ENCODE measurements around the gene TBCD.
"Not testable (repeated sequence)": the region's sequence is repeated elsewhere in the genome, so short reads cannot be mapped to it uniquely, and the experiment has no call there.

Gene TBCD

DNA sequence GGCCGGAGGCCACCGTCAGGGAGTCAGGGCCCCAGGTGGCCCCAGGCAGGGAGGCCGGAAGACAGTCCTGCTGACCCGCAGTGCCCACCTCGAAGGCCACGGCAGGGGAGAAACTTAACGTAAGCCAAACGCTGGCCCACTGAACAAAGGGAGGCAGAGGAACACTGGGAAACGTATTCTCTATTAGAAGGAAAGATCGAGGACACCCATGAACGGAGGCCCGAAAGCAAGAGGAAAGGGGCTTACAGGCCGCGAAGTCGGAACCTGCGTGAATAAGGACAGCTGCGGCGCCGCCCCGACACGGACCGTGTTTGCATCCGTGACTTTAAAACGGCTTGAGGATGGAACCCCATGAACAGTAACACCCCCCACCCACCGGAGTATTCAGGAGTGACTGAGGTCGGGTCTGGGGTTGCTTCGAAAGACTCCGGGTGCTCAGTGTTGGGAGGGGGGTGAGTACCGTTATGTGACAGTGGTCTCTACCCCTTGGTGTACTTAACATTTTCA, 225.2 kb downstream of the TBCD start:
- Histone ChIP-seq H3K9me3 (ENCODE audit: low read depth, low read length) (no peaks in the 10 kb centered on the region), H3K36me3 (ENCODE audit: insufficient read depth, low read length) (no peaks in the 10 kb centered on the region), H3K4me3 (no peak overlapping the region), H3K9ac (ENCODE audit: insufficient read length) (no peak overlapping the region), H3K27ac (no peak overlapping the region)
- no peak for DNase-seq (ENCODE audit: low read depth, low spot score)
- TF ChIP-seq POLR2AphosphoS5 (IDR thresholded peaks at IDR 0.05; ENCODE audit: borderline replicate concordance, low read depth, low read length) (no peak), EZH2 (IDR thresholded peaks at IDR 0.05) (no peak), FOXP2 (optimal IDR thresholded peaks at IDR 0.05; ENCODE audit: control extremely low read depth, extremely low read length, insufficient read depth) (no peak)

DNA sequence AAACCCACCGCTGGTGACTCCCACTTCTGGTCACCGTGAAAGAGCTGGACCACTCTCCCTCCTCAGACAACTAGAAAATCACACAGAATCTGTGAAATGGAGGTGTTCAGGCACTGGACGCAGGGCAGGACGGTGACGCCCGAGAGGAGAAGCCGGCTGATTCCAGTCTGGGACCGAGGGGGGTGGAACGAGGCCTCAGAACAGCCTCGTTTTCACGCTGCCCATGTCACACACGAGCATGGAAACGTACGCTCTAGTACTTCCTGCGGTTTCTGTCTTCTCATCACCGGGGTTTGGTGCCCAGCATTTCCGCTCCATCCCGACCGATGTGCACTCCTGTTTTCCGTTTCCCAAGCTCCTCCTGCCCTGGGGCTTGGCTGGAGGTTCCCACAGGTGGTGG, 225.7 kb downstream of the TBCD start:
- Histone ChIP-seq H3K9me3 (ENCODE audit: low read depth, low read length) (no peaks in the 10 kb centered on the region), H3K9ac (ENCODE audit: insufficient read length) (no peak overlapping the region), H3K36me3 (ENCODE audit: insufficient read depth, low read length) (no peaks in the 10 kb centered on the region), H3K4me3 (no peak overlapping the region), H3K27ac (no peak overlapping the region)
- no peak for DNase-seq (ENCODE audit: low read depth, low spot score)
- TF ChIP-seq EZH2 (IDR thresholded peaks at IDR 0.05) (no peak), FOXP2 (optimal IDR thresholded peaks at IDR 0.05; ENCODE audit: control extremely low read depth, extremely low read length, insufficient read depth) (no peak), POLR2AphosphoS5 (IDR thresholded peaks at IDR 0.05; ENCODE audit: borderline replicate concordance, low read depth, low read length) (no peak)

DNA sequence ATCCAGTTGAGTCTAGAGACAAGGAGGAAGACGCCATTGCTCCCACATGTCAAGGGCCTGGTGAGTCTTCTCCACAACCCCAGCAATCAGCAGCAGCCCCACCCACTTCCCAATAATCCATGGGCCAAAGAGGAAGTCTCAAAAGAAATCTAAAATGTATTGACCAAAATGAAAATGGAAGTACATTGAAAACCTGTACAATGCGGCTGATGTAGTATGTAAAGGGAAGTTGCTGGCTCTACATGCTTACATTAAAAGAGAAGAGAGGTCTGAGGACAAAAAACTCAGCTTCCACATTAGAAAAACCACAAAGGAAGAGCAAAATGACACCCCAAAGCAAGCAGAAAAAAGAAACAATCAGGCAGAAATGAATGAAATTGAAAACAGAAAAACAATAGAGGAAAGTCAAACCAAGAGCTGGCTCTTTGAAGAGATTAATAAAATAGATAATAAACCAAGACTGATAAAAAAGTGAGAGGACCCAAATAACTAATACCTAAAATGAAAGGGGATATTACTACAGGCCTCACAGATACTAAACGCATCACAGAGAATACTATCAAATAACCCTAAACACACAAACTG, 227.0 kb downstream of the TBCD start:
- Histone ChIP-seq H3K9ac (ENCODE audit: insufficient read length) (no peak overlapping the region), H3K4me3 (no peak overlapping the region), H3K36me3 (ENCODE audit: insufficient read depth, low read length) (no peaks in the 10 kb centered on the region), H3K9me3 (ENCODE audit: low read depth, low read length) (no peaks in the 10 kb centered on the region), H3K27ac (no peak overlapping the region)
- no peak for TF ChIP-seq EZH2 (IDR thresholded peaks at IDR 0.05)
- no peak for TF ChIP-seq FOXP2 (optimal IDR thresholded peaks at IDR 0.05; ENCODE audit: control extremely low read depth, extremely low read length, insufficient read depth)
- TF ChIP-seq POLR2AphosphoS5 (IDR thresholded peaks at IDR 0.05; ENCODE audit: borderline replicate concordance, low read depth, low read length) = no peak
- DNase-seq (ENCODE audit: low read depth, low spot score) = no peak

DNA sequence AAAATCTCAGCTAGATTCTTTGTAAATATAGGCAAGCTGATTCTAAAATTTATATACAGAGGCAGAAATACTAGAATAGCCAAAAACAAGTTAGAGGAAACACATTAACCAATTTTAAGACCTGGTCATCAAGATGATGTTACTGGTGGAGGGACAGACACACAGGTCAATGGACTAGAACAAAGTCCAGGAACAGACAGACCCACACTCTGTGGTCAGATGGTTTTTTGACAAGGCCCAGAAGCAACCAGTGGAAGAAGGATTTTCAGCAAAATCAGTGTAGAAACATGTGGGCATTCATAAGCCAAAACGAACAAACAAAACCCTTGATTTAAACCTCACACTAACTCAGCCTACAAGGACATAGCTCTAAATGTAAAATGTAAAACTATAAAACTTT, 227.9 kb downstream of the TBCD start:
- Histone ChIP-seq H3K9ac (ENCODE audit: insufficient read length) (no peak overlapping the region), H3K4me3 (no peak overlapping the region), H3K27ac (no peak overlapping the region), H3K9me3 (ENCODE audit: low read depth, low read length) (no peaks in the 10 kb centered on the region), H3K36me3 (ENCODE audit: insufficient read depth, low read length) (no peaks in the 10 kb centered on the region)
- no peak for DNase-seq (ENCODE audit: low read depth, low spot score)
- TF ChIP-seq POLR2AphosphoS5 (IDR thresholded peaks at IDR 0.05; ENCODE audit: borderline replicate concordance, low read depth, low read length) (no peak), FOXP2 (optimal IDR thresholded peaks at IDR 0.05; ENCODE audit: control extremely low read depth, extremely low read length, insufficient read depth) (no peak), EZH2 (IDR thresholded peaks at IDR 0.05) (no peak)

DNA sequence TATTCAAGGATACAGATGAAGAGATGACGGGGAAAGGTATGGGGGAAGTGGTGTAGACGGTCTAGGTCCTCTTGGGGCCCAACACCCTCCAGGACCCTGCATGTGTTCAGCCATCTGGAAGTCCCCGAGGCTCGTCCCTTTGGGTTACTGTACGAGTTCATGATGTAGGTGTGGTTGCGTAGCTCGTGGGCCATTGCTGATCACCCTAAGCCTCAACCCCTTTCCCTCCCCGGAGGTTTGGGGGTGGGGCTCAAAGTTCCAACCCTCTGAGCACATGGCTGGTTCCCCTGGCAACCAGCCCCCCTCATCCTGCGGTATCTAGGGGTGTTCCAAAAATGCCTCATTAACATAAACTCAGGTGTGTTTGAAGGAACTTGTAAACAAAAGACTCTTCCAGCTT, 228.8 kb downstream of the TBCD start:
- no peaks in the 10 kb centered on the region for H3K9me3 ChIP-seq (ENCODE audit: low read depth, low read length)
- TF ChIP-seq EZH2 (IDR thresholded peaks at IDR 0.05) (no peak), FOXP2 (optimal IDR thresholded peaks at IDR 0.05; ENCODE audit: control extremely low read depth, extremely low read length, insufficient read depth) (no peak), POLR2AphosphoS5 (IDR thresholded peaks at IDR 0.05; ENCODE audit: borderline replicate concordance, low read depth, low read length) (no peak)
- no peak overlapping the region for H3K4me3 ChIP-seq
- no peaks in the 10 kb centered on the region for H3K36me3 ChIP-seq (ENCODE audit: insufficient read depth, low read length)
- H3K9ac ChIP-seq (ENCODE audit: insufficient read length) = no peak overlapping the region
- DNase-seq (ENCODE audit: low read depth, low spot score) = no peak
- H3K27ac ChIP-seq = no peak overlapping the region

DNA sequence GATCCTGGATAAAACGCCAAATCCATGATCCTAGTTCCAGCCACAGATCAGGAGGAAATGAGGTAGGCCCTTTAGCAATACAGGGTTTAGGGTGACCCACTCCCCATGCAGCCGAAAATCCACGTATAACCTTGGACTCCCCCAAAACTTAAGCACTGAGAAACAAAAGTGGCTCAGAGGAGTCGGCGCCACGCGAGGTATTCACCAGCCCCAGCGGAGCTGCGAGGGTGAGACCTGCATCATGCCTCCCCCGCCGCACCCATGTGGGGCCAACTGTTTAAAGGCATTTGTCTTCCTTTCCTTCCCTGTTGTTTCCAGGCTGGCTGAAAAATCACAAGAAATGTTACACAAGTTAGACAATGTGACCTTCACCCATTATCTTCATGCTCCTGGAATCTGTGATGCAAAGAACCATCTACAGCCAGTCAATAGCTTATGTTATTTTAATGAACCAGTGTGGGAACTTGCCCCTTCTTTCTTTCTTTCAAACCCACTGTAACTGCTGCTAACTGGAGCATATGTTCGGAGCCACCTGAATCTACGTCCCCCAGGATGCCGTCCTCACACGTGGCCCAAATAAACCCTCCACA, 229.4 kb downstream of the TBCD start:
- Histone ChIP-seq H3K27ac (no peak overlapping the region), H3K36me3 (ENCODE audit: insufficient read depth, low read length) (no peaks in the 10 kb centered on the region), H3K9me3 (ENCODE audit: low read depth, low read length) (no peaks in the 10 kb centered on the region), H3K4me3 (no peak overlapping the region), H3K9ac (ENCODE audit: insufficient read length) (no peak overlapping the region)
- DNase-seq (ENCODE audit: low read depth, low spot score) = no peak
- no peak for TF ChIP-seq FOXP2 (optimal IDR thresholded peaks at IDR 0.05; ENCODE audit: control extremely low read depth, extremely low read length, insufficient read depth)
- TF ChIP-seq POLR2AphosphoS5 (IDR thresholded peaks at IDR 0.05; ENCODE audit: borderline replicate concordance, low read depth, low read length) = no peak
- no peak for TF ChIP-seq EZH2 (IDR thresholded peaks at IDR 0.05)

DNA sequence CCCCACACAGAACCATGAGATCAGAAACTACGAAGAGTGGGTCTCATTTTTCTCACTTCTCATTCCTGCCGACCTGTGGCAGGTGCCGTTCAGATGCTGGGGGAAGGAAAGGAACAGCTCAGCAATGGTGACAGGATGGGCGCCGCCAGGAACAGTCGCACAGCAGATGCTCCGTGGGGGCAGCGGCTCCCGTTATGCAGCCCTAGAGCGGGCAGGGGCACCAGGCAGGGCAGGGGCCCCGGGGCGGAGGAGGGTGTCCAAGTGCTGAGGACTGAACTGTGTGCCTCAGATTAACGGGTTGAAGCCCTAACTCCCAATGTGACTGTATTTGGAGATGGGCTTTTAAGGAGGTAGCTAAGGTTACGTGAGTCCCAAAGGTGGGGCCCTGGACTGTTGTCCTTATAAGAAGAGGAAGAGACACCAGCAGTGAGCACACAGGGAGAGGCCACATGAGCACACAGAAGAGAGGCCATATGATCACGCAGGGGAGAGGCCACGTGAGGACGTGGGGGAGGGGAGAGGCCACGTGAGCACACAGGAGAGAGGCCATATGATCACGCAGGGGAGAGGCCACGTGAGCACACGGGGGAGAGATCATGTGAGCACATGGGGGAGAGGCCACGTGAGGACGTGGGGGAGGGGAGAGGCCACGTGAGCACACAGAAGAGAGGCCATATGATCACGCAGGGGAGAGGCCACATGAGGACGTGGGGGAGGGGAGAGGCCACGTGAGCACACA, 231.8 kb downstream of the TBCD start:
- H3K9me3 ChIP-seq (ENCODE audit: low read depth, low read length) = no peaks in the 10 kb centered on the region
- no peak for DNase-seq (ENCODE audit: low read depth, low spot score)
- TF ChIP-seq EZH2 (IDR thresholded peaks at IDR 0.05) (no peak), POLR2AphosphoS5 (IDR thresholded peaks at IDR 0.05; ENCODE audit: borderline replicate concordance, low read depth, low read length) (no peak), FOXP2 (optimal IDR thresholded peaks at IDR 0.05; ENCODE audit: control extremely low read depth, extremely low read length, insufficient read depth) (no peak)
- no peaks in the 10 kb centered on the region for H3K36me3 ChIP-seq (ENCODE audit: insufficient read depth, low read length)
- H3K9ac ChIP-seq (ENCODE audit: insufficient read length) = no peak overlapping the region
- H3K27ac ChIP-seq = no peak overlapping the region
- no peak overlapping the region for H3K4me3 ChIP-seq

DNA sequence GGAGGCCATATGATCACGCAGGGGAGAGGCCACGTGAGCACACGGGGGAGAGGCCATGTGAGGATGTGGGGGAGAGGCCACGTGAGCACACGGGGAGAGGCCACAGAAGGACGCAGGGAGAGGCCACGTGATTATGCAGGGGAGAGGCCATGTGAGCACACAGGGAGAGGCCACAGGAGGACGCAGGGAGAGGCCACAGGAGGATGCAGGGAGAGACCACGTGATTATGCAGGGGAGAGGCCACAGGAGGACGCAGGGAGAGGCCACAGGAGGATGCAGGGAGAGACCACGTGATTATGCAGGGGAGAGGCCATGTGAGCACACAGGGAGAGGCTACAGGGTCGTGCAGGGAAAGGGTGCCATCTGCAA, 232.4 kb downstream of the TBCD start:
- H3K36me3 ChIP-seq (ENCODE audit: insufficient read depth, low read length); H3K9ac ChIP-seq (ENCODE audit: insufficient read length); H3K4me3 ChIP-seq; DNase-seq (ENCODE audit: low read depth, low spot score); H3K27ac ChIP-seq; H3K9me3 ChIP-seq (ENCODE audit: low read depth, low read length): not testable (repeated sequence)
